GM12878 (cell line): ENCODE data around the gene LTB4R2. TPM values are rescaled to one million over a fixed set of nuclear protein-coding genes. Genes with fewer than 3 reads are reported as not detected.

Experiments used
- ATAC-seq: fragments of 200-7000 bp; cut with Tn5 transposase; 3 replicates; pipeline ENCODE4 v1.9.1; 2020; ENCODE audit warnings: mild to moderate bottlenecking, moderate library complexity
- BruUV-seq: library from RNA; stranded (reverse); fragments of 400-500 nt; replicated peaks from 2 replicates; lab custom pipeline; 2021; lab: Mats Ljungman, UMichigan
- CTCF ChIA-PET: fragments of 300-600 bp; sonication (Branson Sonifier 250); formaldehyde crosslinking; extraction: SDS; loops from one replicate; lab custom pipeline; 2021; ENCODE audit warnings: inconsistent platforms; lab: Yijun Ruan, JAX
- POLR2A ChIA-PET: fragments of 350-600 bp; formaldehyde crosslinking; extraction: SDS; loops from one replicate; lab custom pipeline; 2021; ENCODE audit warnings: inconsistent platforms; lab: Charles Lee
- RAD21 ChIA-PET: fragments of 300-600 bp; sonication (Branson Sonifier 250); formaldehyde crosslinking; loops from one replicate; lab custom pipeline; 2023; ENCODE audit warnings: antibody characterized with exemption; ENCODE audit not compliant: unreplicated experiment; lab: Charles Lee
- SMC1A ChIA-PET: fragments of 300-600 bp; sonication (Branson Sonifier 250); formaldehyde crosslinking; loops from one replicate; lab custom pipeline; 2023; ENCODE audit not compliant: unreplicated experiment, uncharacterized antibody; lab: Charles Lee
- DNase-seq: peaks from one replicate; pipeline ENCODE4 v3.0.0-alpha.2; 2011; ENCODE audit warnings: low read depth, low spot score
- FAIRE-seq: peaks from 3 replicates; lab custom pipeline; 2011; peaks lifted over from hg19 to GRCh38; lab: Jason Lieb, UNC
- H2AFZ ChIP-seq: 2 replicates; pipeline ENCODE4 v1.6.0; 2011; ENCODE audit warnings: low read depth, low read length, control low read depth; ENCODE audit not compliant: control insufficient read depth
- H3K27ac ChIP-seq: 2 replicates; pipeline ENCODE4 v1.5.1; 2011; ENCODE audit warnings: control low read depth; ENCODE audit not compliant: control insufficient read depth, insufficient read depth
- H3K27me3 ChIP-seq, 2 experiments: replicated peaks in 1 of 2; 2 replicates each; pipeline versions ENCODE4 v1.6.0 to v1.6.1; 2011; ENCODE audit warnings: low read length in 1 of 2; ENCODE audit not compliant: control insufficient read depth in 2 of 2, insufficient read depth in 2 of 2
- H3K36me3 ChIP-seq, 2 experiments: 2 replicates each; pipeline ENCODE4 v1.5.1; 2011; ENCODE audit warnings: low read length in 1 of 2; ENCODE audit not compliant: control insufficient read depth in 2 of 2, insufficient read depth in 2 of 2
- H3K4me1 ChIP-seq: 2 replicates; pipeline ENCODE4 v1.6.1; 2011; ENCODE audit warnings: mild to moderate bottlenecking, low read length, moderate library complexity, mixed read lengths; ENCODE audit not compliant: control insufficient read depth, insufficient read depth
- H3K4me2 ChIP-seq: 2 replicates; pipeline ENCODE4 v1.6.0; 2011; ENCODE audit warnings: control low read depth; ENCODE audit not compliant: control insufficient read depth, insufficient read depth
- H3K4me3 ChIP-seq: fragments of 200-600 bp; sonication (generic); 2 replicates; pipeline ENCODE4 v1.5.1; 2016
- H3K79me2 ChIP-seq: 2 replicates; pipeline ENCODE4 v1.6.0; 2011; ENCODE audit warnings: low read length; ENCODE audit not compliant: control insufficient read depth, insufficient read depth
- H3K9ac ChIP-seq: 2 replicates; pipeline ENCODE4 v1.8.0; 2011; ENCODE audit warnings: low read length, control low read depth, mixed read lengths; ENCODE audit not compliant: control insufficient read depth, insufficient read depth
- H3K9me3 ChIP-seq: replicated peaks from 3 replicates; pipeline ENCODE4 v1.5.1; 2011; ENCODE audit warnings: mild to moderate bottlenecking, low read length; ENCODE audit not compliant: control insufficient read depth, insufficient read depth
- H4K20me1 ChIP-seq: 2 replicates; pipeline ENCODE4 v1.6.0; 2011; ENCODE audit not compliant: control insufficient read depth, insufficient read depth
- ATF3 ChIP-seq: IDR thresholded peaks from 2 replicates; pipeline ENCODE4 v1.6.1; 2011; ENCODE audit warnings: low read depth, mild to moderate bottlenecking, low read length, moderate library complexity, borderline replicate concordance; ENCODE audit errors: extremely low read depth
- CHD1 ChIP-seq: IDR thresholded peaks from 2 replicates; pipeline ENCODE4 v1.6.1; 2012; ENCODE audit warnings: low read depth, low read length, improper control_type of control experiment
- EGR1 ChIP-seq, 2 experiments: IDR thresholded peaks; 1 replicate in 1 of 2; 2 replicates in 1 of 2; pipeline ENCODE4 v1.6.1; 2011 to 2012; ENCODE audit warnings: low read depth in 2 of 2, low read length in 2 of 2, borderline replicate concordance in 1 of 2, mild to moderate bottlenecking in 1 of 2, moderate library complexity in 1 of 2
- HDAC6 ChIP-seq: fragments of 200-600 bp; sonication (generic); IDR thresholded peaks from one replicate; pipeline ENCODE4 v1.8.0; 2017; ENCODE audit warnings: antibody characterized with exemption; ENCODE audit not compliant: unreplicated experiment
- IRF4 ChIP-seq: IDR thresholded peaks from 2 replicates; pipeline ENCODE4 v1.6.1; 2011; ENCODE audit warnings: low read depth, low read length
- MYC ChIP-seq: IDR thresholded peaks from 2 replicates; pipeline ENCODE4 v1.6.1; 2011; ENCODE audit warnings: mild to moderate bottlenecking, low read length, moderate library complexity, inconsistent platforms; ENCODE audit not compliant: insufficient read depth, insufficient replicate concordance, insufficient read length, severe bottlenecking
- SKIL ChIP-seq: fragments of 450-650 bp; IDR thresholded peaks from 2 replicates; pipeline ENCODE4 v1.6.1; 2017; ENCODE audit warnings: mild to moderate bottlenecking, low read depth, inconsistent platforms; ENCODE audit not compliant: poor library complexity, severe bottlenecking
- TCF7 ChIP-seq: IDR thresholded peaks from 2 replicates; pipeline ENCODE4 v1.6.1; 2014; ENCODE audit warnings: antibody characterized with exemption, borderline replicate concordance
- ZBTB40 ChIP-seq: fragments of 450-650 bp; IDR thresholded peaks from 2 replicates; pipeline ENCODE4 v1.6.1; 2016; ENCODE audit warnings: mild to moderate bottlenecking, moderate library complexity, borderline replicate concordance
- WGBS: methylation state at CpG from one replicate; pipeline ENCODE4 v1.1.6; 2016; ENCODE audit warnings: low lambda C conversion rate; ENCODE audit not compliant: insufficient replicate concordance, insufficient coverage; ENCODE audit errors: missing lambda C conversion rate; 5-methylcytosine and 5-hydroxymethylcytosine counted together
- in situ Hi-C: fragments of 300-500 bp; cut with MboI; formaldehyde crosslinking; loops from 9 replicates; pipeline ENCODE4 v1.14.3; 2018; ENCODE audit warnings: mixed read lengths
- intact Hi-C: fragments of 100-400 bp; cut with micrococcal nuclease; formaldehyde crosslinking; loops from one replicate; pipeline ENCODE4 v1.14.2; 2022; ENCODE audit not compliant: unreplicated experiment
- polyA plus RNA-seq, 11 experiments: library from polyadenylated mRNA; depleted of rRNA in 4 of 11; unstranded in 6 of 11; stranded (reverse) in 5 of 11; fragments of >200 nt; fragmentation: Nextera tagmentation in 4 of 11; fragmentation: Illumina TruSeq in 1 of 11; extraction: Ambion mirVana in 4 of 11; extraction: Trizol in 1 of 11; gene quantifications; 1 replicate in 1 of 11; 2 replicates in 10 of 11; pipeline versions ENCODE4 v1.2.1 to v1.2.3, GENCODE V29; 2011 to 2016; ENCODE audit warnings: inconsistent platforms in 2 of 11, missing spikeins in 2 of 11, low read depth in 1 of 11
- total RNA-seq, 4 experiments: library from RNA; depleted of rRNA in 3 of 4; stranded (reverse); fragments of >200 nt in 3 of 4; fragmentation: Illumina TruSeq in 1 of 4; extraction: Trizol in 1 of 4; gene quantifications; 2 replicates each; pipeline versions ENCODE4 v1.2.1 to v1.2.3, GENCODE V29; 2013 to 2021

The LTB4R2 gene
- total and polyA plus RNA-seq, 10 of the 15 experiments (the other 5 are each of a cell fraction or from before 2014, with no cell fraction given): 0.06 to 16.0 (median 2.6) TPM

GRCh38 chr14:24262821-24263733, 46.9 kb upstream of the LTB4R2 start, which contains the start of gene TGM1:
TSS of gene TGM1 (minus strand) at chr14:24263177. CDS start at chr14:24262352, 825 bp downstream.
- TF ChIP-seq TCF7 (no peak), CHD1 (no peak), SKIL (no peak), MYC (no peak), HDAC6 (no peak), ZBTB40 (no peak), ATF3 (no peak), EGR1 (IDR thresholded peaks at IDR 0.05; ENCODE audit: borderline replicate concordance in 1 of 2, low read depth in 2 of 2, low read length in 2 of 2) (no peak), IRF4 (no peak)
- TF ChIP-seq, all 136 proteins: peak for 0
- no peak within 1 kb of the TSS for H2AFZ ChIP-seq
- H3K27me3 ChIP-seq: no peaks in the 10 kb centered on the region
- BruUV-seq: no TSS peak
- ChIA-PET RAD21 (no interaction called here), CTCF (interaction anchor here (0.8 to 2.1 kb wide), 2 partner anchors 16 to 20 kb away, joined by 4 to 10 read pairs; partner anchors contain the start of gene TINF2), POLR2A (interaction anchor here (0.5 to 0.9 kb wide), 3 partner anchors 17 to 34 kb away, joined by 3 read pairs; partner anchors contain the start of gene TINF2), SMC1A (no interaction called here)
- H3K79me2 ChIP-seq: no peaks in the 10 kb centered on the region
- no peak within 1 kb of the TSS for H3K9ac ChIP-seq
- H3K9me3 ChIP-seq: no peaks in the 10 kb centered on the region
- no peak within 1 kb of the TSS for H3K4me2 ChIP-seq
- no peaks in the 10 kb centered on the region for H3K4me1 ChIP-seq
- no peak within 1 kb of the TSS for H3K27ac ChIP-seq
- 70% methylated on average over 14 of the region's 14 CpGs for WGBS
- peaks cover 3 to 11% of the 10 kb centered on the region in 2 experiments; a peak in 3 of 4 replicates for H3K36me3 ChIP-seq
- intact Hi-C loops (no loop called here), in situ Hi-C loops (no loop called here)
- H3K4me3 ChIP-seq: no peak within 1 kb of the TSS
- FAIRE-seq (no peak), DNase-seq (no peak), ATAC-seq (peak; percentile 36)
- H4K20me1 ChIP-seq: no peaks in the 10 kb centered on the region
